ENCODE data around the gene RNF208. TPM values are rescaled to one million over a fixed set of nuclear protein-coding genes. Genes with fewer than 3 reads are reported as not detected.

Gene RNF208
- total and polyA plus RNA-seq, 2 donors (not counting 1 experiment from before 2014, with no cell fraction given), result 1.1 to 1.4 TPM

- ATAC-seq (ENCODE audit: low read depth) (no peak), DNase-seq (peak; percentile 34)
- peak overlapping the region; percentile 87 for H3K4me3 Mint-ChIP-seq
- Histone ChIP-seq H3K27ac (ENCODE audit: low read length in 2 of 2) (peak overlapping the region in 1 of 2 donors; percentile 38), H3K9me3 (ENCODE audit: control extremely low read depth in 1 of 3, control insufficient read depth in 2 of 3, insufficient read depth in 1 of 3, low read length in 2 of 3) (no peaks in the 10 kb centered on the region), H3K4me3 (ENCODE audit: control extremely low read depth in 1 of 5, extremely low read depth in 1 of 5, insufficient read depth in 1 of 5, low read depth in 2 of 5, low read length in 4 of 5) (peak overlapping the region; percentile 5 to 76 (median 55)), H3K79me2 (ENCODE audit: control insufficient read depth, insufficient read depth, low read length) (peaks cover 51% of the 10 kb centered on the region), H3K4me1 (ENCODE audit: control insufficient read depth in 2 of 2, insufficient read depth in 2 of 2, low read length in 2 of 2) (peaks cover 18 to 38% of the 10 kb centered on the region in 2 donors), H3K4me2 (replicated peaks; ENCODE audit: low read depth, low read length, poor library complexity, severe bottlenecking) (peak overlapping the region; percentile 96), H3K36me3 (replicated peaks in 1 of 2; ENCODE audit: control extremely low read depth in 1 of 2, control insufficient read depth in 1 of 2, extremely low read depth in 1 of 2, insufficient read depth in 2 of 2, low read length in 1 of 2) (peaks cover 0 to 20% of the 10 kb centered on the region in 2 experiments), H3K27me3 (replicated peaks in 1 of 4; ENCODE audit: control extremely low read depth in 1 of 4, control insufficient read depth in 3 of 4, insufficient read depth in 4 of 4, low read length in 3 of 4) (no peaks in the 10 kb centered on the region), H3K9ac (ENCODE audit: low read length) (peak overlapping the region; percentile 80), H2AFZ (ENCODE audit: insufficient read depth, low read depth, low read length, poor library complexity, severe bottlenecking) (no peak overlapping the region), H4K20me1 (ENCODE audit: control insufficient read depth, insufficient read depth, low read length, poor library complexity, severe bottlenecking) (peaks cover 50% of the 10 kb centered on the region)
- peak overlapping the region; percentile 82 for H3K27ac Mint-ChIP-seq
- WGBS (ENCODE audit: insufficient coverage), result 92% methylated on average over 33 of the region's 36 CpGs
- ChIA-PET POLR2A (interaction anchor here (0.6 to 2.1 kb wide), 7 partner anchors 11 to 250 kb away, joined by 3 to 15 read pairs (median 4); partner anchors contain the start of genes MAN1B1, PAXX and TOR4A), CTCF (interaction anchor here (0.6 to 8.9 kb wide), 3 partner anchors 12 to 380 kb away, joined by 3 to 76 read pairs (median 8); partner anchors contain the start of genes CYSRT1, RNF208 and RNF224)
- intact Hi-C loops (cut with micrococcal nuclease), result no loop called here
- TF ChIP-seq EZH2 (IDR thresholded peaks at IDR 0.05; ENCODE audit: borderline replicate concordance, insufficient read depth, low read depth, low read length, poor library complexity, severe bottlenecking) (no peak), CTCF (IDR thresholded peaks at IDR 0.05) (no peak)
- no peaks in the 10 kb centered on the region for H3K27me3 Mint-ChIP-seq
- peaks cover 33% of the 10 kb centered on the region for H3K4me1 Mint-ChIP-seq
- H3K9me3 Mint-ChIP-seq (ENCODE audit: insufficient read depth), result no peaks in the 10 kb centered on the region
These were observed 20.5 kb upstream of the RNF208 start for GRCh38 chr9:137242269-137243203.

All from B cell (primary cell).